HEK293 (cell line): ENCODE results near the gene B3GNT8.

Experiments used
- FEZF1 ChIP-seq: fragments of 450-650 bp; formaldehyde crosslinking; IDR thresholded peaks from 2 replicates; pipeline ENCODE4 v1.5.1; 2016; ENCODE audit warnings: missing biosample characterization, missing genetic modification characterization
- GLIS1 ChIP-seq: fragments of 450-650 bp; formaldehyde crosslinking; IDR thresholded peaks from 2 replicates; pipeline ENCODE4 v1.5.1; 2016; ENCODE audit warnings: missing biosample characterization, missing genetic modification characterization
- IKZF3 ChIP-seq: fragments of 450-650 bp; IDR thresholded peaks from 2 replicates; pipeline ENCODE4 v1.5.0; 2018; ENCODE audit warnings: missing biosample characterization, mild to moderate bottlenecking, missing genetic modification characterization, moderate library complexity
- PRDM1 ChIP-seq: fragments of 450-650 bp; formaldehyde crosslinking; IDR thresholded peaks from 2 replicates; pipeline ENCODE4; 2016; ENCODE audit warnings: missing biosample characterization, missing genetic modification characterization
- REPIN1 ChIP-seq: fragments of 450-650 bp; formaldehyde crosslinking; IDR thresholded peaks from 2 replicates; pipeline ENCODE4 v1.5.1; 2017; ENCODE audit warnings: missing biosample characterization, missing genetic modification characterization, low read depth
- SCRT2 ChIP-seq: fragments of 450-650 bp; formaldehyde crosslinking; IDR thresholded peaks from 2 replicates; pipeline ENCODE4 v1.5.1; 2016; ENCODE audit warnings: missing biosample characterization, missing genetic modification characterization
- SP2 ChIP-seq: fragments of 450-650 bp; formaldehyde crosslinking; IDR thresholded peaks from 2 replicates; pipeline ENCODE4 v1.5.1; 2016; ENCODE audit warnings: missing biosample characterization, missing genetic modification characterization
- SP3 ChIP-seq: fragments of 450-650 bp; formaldehyde crosslinking; IDR thresholded peaks from 2 replicates; pipeline ENCODE4 v1.5.1; 2016; ENCODE audit warnings: missing biosample characterization, missing genetic modification characterization
- WT1 ChIP-seq: fragments of 450-650 bp; formaldehyde crosslinking; IDR thresholded peaks from 2 replicates; pipeline ENCODE4 v1.5.1; 2016; ENCODE audit warnings: missing biosample characterization, missing genetic modification characterization
- ZBTB17 ChIP-seq: fragments of 450-650 bp; formaldehyde crosslinking; IDR thresholded peaks from 2 replicates; pipeline ENCODE4 v1.5.1; 2016; ENCODE audit warnings: missing biosample characterization, missing genetic modification characterization
- ZBTB21 ChIP-seq: fragments of 450-650 bp; formaldehyde crosslinking; IDR thresholded peaks from 2 replicates; pipeline ENCODE4 v1.5.1; 2017; ENCODE audit warnings: missing biosample characterization, missing genetic modification characterization
- ZIC2 ChIP-seq: fragments of 450-650 bp; formaldehyde crosslinking; IDR thresholded peaks from 2 replicates; pipeline ENCODE4 v1.5.1; 2016; ENCODE audit warnings: missing biosample characterization, missing genetic modification characterization
- ZNF138 ChIP-seq: fragments of 450-650 bp; formaldehyde crosslinking; IDR thresholded peaks from 2 replicates; pipeline ENCODE4 v1.5.1; 2016; ENCODE audit warnings: missing biosample characterization, missing genetic modification characterization, borderline replicate concordance
- ZNF155 ChIP-seq: fragments of 450-650 bp; formaldehyde crosslinking; IDR thresholded peaks from 2 replicates; pipeline ENCODE4 v1.5.1; 2016; ENCODE audit warnings: missing biosample characterization, missing genetic modification characterization
- ZNF157 ChIP-seq: fragments of 450-650 bp; formaldehyde crosslinking; IDR thresholded peaks from 2 replicates; pipeline ENCODE4 v1.5.1; 2016; ENCODE audit warnings: missing biosample characterization, missing genetic modification characterization
- ZNF221 ChIP-seq: fragments of 450-650 bp; formaldehyde crosslinking; IDR thresholded peaks from 2 replicates; pipeline ENCODE4 v1.5.1; 2017; ENCODE audit warnings: missing biosample characterization, missing genetic modification characterization, borderline replicate concordance
- ZNF23 ChIP-seq: fragments of 450-650 bp; formaldehyde crosslinking; IDR thresholded peaks from 2 replicates; pipeline ENCODE4 v1.5.1; 2016; ENCODE audit warnings: missing biosample characterization, missing genetic modification characterization, borderline replicate concordance
- ZNF239 ChIP-seq: fragments of 450-650 bp; formaldehyde crosslinking; IDR thresholded peaks from 2 replicates; pipeline ENCODE4 v1.5.1; 2016; ENCODE audit warnings: missing biosample characterization, missing genetic modification characterization
- ZNF24 ChIP-seq: fragments of 450-650 bp; formaldehyde crosslinking; IDR thresholded peaks from 2 replicates; pipeline ENCODE4 v1.5.1; 2016; ENCODE audit warnings: missing biosample characterization, missing genetic modification characterization
- ZNF248 ChIP-seq: fragments of 450-650 bp; formaldehyde crosslinking; IDR thresholded peaks from 2 replicates; pipeline ENCODE4 v1.5.1; 2017; ENCODE audit warnings: missing biosample characterization, missing genetic modification characterization
- ZNF391 ChIP-seq: fragments of 450-650 bp; formaldehyde crosslinking; IDR thresholded peaks from 2 replicates; pipeline ENCODE4 v1.5.1; 2016; ENCODE audit warnings: low read depth, missing biosample characterization, missing genetic modification characterization, borderline replicate concordance
- ZNF394 ChIP-seq: fragments of 450-650 bp; formaldehyde crosslinking; IDR thresholded peaks from 2 replicates; pipeline ENCODE4 v1.5.1; 2016; ENCODE audit warnings: missing biosample characterization, missing genetic modification characterization, mild to moderate bottlenecking, moderate library complexity, borderline replicate concordance
- ZNF624 ChIP-seq: fragments of 450-650 bp; formaldehyde crosslinking; IDR thresholded peaks from 2 replicates; pipeline ENCODE4 v1.5.1; 2017; ENCODE audit warnings: missing biosample characterization, missing genetic modification characterization
- ZNF658 ChIP-seq: fragments of 450-650 bp; formaldehyde crosslinking; IDR thresholded peaks from 2 replicates; pipeline ENCODE4; 2016; ENCODE audit warnings: missing biosample characterization, missing genetic modification characterization
- ZNF664 ChIP-seq: fragments of 450-650 bp; formaldehyde crosslinking; IDR thresholded peaks from 2 replicates; pipeline ENCODE4 v1.5.1; 2016; ENCODE audit warnings: missing biosample characterization, missing genetic modification characterization
- ZNF707 ChIP-seq: fragments of 450-650 bp; formaldehyde crosslinking; IDR thresholded peaks from 2 replicates; pipeline ENCODE4 v1.5.1; 2016; ENCODE audit warnings: missing biosample characterization, missing genetic modification characterization
- ZNF777 ChIP-seq: fragments of 450-650 bp; formaldehyde crosslinking; IDR thresholded peaks from 2 replicates; pipeline ENCODE4 v1.5.1; 2017; ENCODE audit warnings: missing biosample characterization, missing genetic modification characterization, borderline replicate concordance
- ZNF785 ChIP-seq: fragments of 450-650 bp; formaldehyde crosslinking; IDR thresholded peaks from 2 replicates; pipeline ENCODE4 v1.5.1; 2016; ENCODE audit warnings: missing biosample characterization, missing genetic modification characterization
- TF ChIP-seq, protein P1 (sequence below): fragments of 450-650 bp; formaldehyde crosslinking; IDR thresholded peaks from 2 replicates; pipeline ENCODE4 v1.5.1; 2016; ENCODE audit warnings: missing biosample characterization, missing genetic modification characterization
- TF ChIP-seq, protein P2 (sequence below): fragments of 450-650 bp; formaldehyde crosslinking; IDR thresholded peaks from 2 replicates; pipeline ENCODE4 v1.5.1; 2016; ENCODE audit warnings: missing biosample characterization, missing genetic modification characterization
- TF ChIP-seq, protein P3 (sequence below): fragments of 450-650 bp; formaldehyde crosslinking; IDR thresholded peaks from 2 replicates; pipeline ENCODE4; 2016; ENCODE audit warnings: missing biosample characterization, missing genetic modification characterization
- TF ChIP-seq, protein P4 (sequence below): fragments of 450-650 bp; formaldehyde crosslinking; IDR thresholded peaks from 2 replicates; pipeline ENCODE4 v1.5.1; 2016; ENCODE audit warnings: missing biosample characterization, missing genetic modification characterization, borderline replicate concordance
- TF ChIP-seq, protein P5 (sequence below): fragments of 450-650 bp; formaldehyde crosslinking; optimal IDR thresholded peaks from 2 replicates; pipeline ENCODE3; 2016; ENCODE audit warnings: missing biosample characterization, mild to moderate bottlenecking, missing genetic modification characterization

The B3GNT8 gene

DNA sequence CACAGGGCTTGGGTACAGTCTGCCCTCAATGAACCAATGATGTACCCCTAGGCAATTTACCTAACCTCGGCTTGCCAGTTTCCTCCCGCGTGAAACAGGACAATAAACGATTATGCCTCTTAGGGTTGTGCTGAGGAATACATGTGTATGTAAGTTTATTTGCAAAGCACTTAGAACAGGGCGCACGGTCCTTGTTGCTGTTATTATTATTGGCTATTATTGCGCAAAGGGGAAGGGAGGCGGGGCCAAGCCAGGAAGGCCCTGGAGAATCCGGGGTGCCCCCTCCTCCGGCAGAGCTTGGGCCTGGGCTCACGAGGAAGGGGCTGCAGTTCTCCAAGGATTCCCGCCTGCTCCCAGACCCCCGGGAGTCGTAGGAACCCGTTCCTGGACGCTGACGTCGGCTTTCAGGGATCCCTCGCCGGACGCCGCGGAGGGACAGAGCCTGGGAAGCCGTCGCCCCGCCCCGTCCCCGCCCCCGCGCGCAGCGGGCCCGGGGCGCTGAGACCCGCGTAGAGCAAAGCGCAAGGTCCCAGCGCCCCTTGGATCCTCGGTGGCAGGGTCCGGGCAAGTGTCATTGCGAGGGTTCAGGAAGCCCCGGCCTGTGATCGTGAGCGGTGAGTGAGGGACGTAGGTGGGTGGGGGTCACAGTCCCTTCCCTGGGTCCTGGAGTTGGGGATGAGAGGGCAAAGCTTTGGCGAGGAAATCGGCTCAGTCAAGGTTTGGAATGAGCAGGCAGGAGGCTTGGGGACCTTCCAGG, 50.8 kb downstream of the B3GNT8 start, which contains the start of gene TMEM91 (continued):
- TF ChIP-seq ZNF624 (tag by site-specific recombination) (no peak), ZNF23 (tag by site-specific recombination) (no peak), ZNF24 (peak; percentile 26; the same call in 1 of the 2 replicates), FEZF1 (tag by site-specific recombination) (peak; percentile 25; the same call in 1 of the 2 replicates), SP2 (peak; percentile 36; the same call in 1 of the 2 replicates), ZNF658 (no peak), REPIN1 (tag by site-specific recombination) (peak; percentile 98), SP3 (tag by site-specific recombination) (peak; percentile 57; the same call in 1 of the 2 replicates), ZNF777 (tag by site-specific recombination) (no peak), ZNF391 (tag by site-specific recombination) (no peak), GLIS1 (peak; percentile 42; the same call in 1 of the 2 replicates), ZNF785 (tag by site-specific recombination) (no peak), ZBTB21 (tag by site-specific recombination) (no peak), PRDM1 (tag by site-specific recombination) (no peak), ZNF248 (tag by site-specific recombination) (no peak), ZNF239 (tag by site-specific recombination) (no peak), ZNF155 (tag by site-specific recombination) (no peak), ZBTB17 (tag by site-specific recombination) (peak; percentile 62), ZNF664 (tag by site-specific recombination) (no peak), ZNF138 (tag by site-specific recombination) (no peak), SCRT2 (tag by site-specific recombination) (peak; percentile 45; the same call in 1 of the 2 replicates), ZNF394 (tag by site-specific recombination) (no peak), WT1 (tag by site-specific recombination) (0 out of 2 replicates have a peak, but pooled peaks have one; percentile 29), ZIC2 (peak; percentile 69), ZNF157 (no peak), ZNF221 (tag by site-specific recombination) (no peak), ZNF707 (tag by site-specific recombination) (no peak), IKZF3 (tag by site-specific recombination) (peak; percentile 80)
- TF ChIP-seq, protein P1, sequence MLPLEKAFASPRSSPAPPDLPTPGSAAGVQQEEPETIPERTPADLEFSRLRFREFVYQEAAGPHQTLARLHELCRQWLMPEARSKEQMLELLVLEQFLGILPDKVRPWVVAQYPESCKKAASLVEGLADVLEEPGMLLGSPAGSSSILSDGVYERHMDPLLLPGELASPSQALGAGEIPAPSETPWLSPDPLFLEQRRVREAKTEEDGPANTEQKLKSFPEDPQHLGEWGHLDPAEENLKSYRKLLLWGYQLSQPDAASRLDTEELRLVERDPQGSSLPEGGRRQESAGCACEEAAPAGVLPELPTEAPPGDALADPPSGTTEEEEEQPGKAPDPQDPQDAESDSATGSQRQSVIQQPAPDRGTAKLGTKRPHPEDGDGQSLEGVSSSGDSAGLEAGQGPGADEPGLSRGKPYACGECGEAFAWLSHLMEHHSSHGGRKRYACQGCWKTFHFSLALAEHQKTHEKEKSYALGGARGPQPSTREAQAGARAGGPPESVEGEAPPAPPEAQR, result no peak
- TF ChIP-seq, protein P2, sequence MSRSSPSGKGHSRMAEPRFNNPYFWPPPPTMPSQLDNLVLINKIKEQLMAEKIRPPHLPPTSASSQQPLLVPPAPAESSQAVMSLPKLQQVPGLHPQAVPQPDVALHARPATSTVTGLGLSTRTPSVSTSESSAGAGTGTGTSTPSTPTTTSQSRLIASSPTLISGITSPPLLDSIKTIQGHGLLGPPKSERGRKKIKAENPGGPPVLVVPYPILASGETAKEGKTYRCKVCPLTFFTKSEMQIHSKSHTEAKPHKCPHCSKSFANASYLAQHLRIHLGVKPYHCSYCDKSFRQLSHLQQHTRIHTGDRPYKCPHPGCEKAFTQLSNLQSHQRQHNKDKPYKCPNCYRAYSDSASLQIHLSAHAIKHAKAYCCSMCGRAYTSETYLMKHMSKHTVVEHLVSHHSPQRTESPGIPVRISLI, result no peak
- TF ChIP-seq, protein P3, sequence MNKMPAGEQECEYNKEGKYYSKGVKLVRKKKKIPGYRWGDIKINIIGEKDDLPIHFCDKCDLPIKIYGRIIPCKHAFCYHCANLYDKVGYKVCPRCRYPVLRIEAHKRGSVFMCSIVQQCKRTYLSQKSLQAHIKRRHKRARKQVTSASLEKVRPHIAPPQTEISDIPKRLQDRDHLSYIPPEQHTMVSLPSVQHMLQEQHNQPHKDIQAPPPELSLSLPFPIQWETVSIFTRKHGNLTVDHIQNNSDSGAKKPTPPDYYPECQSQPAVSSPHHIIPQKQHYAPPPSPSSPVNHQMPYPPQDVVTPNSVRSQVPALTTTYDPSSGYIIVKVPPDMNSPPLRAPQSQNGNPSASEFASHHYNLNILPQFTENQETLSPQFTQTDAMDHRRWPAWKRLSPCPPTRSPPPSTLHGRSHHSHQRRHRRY (tag by site-specific recombination), result 0 out of 2 replicates have a peak, but pooled peaks have one; percentile 57
- TF ChIP-seq, protein P4, sequence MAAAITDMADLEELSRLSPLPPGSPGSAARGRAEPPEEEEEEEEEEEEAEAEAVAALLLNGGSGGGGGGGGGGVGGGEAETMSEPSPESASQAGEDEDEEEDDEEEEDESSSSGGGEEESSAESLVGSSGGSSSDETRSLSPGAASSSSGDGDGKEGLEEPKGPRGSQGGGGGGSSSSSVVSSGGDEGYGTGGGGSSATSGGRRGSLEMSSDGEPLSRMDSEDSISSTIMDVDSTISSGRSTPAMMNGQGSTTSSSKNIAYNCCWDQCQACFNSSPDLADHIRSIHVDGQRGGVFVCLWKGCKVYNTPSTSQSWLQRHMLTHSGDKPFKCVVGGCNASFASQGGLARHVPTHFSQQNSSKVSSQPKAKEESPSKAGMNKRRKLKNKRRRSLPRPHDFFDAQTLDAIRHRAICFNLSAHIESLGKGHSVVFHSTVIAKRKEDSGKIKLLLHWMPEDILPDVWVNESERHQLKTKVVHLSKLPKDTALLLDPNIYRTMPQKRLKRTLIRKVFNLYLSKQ, result no peak
- TF ChIP-seq, protein P5, sequence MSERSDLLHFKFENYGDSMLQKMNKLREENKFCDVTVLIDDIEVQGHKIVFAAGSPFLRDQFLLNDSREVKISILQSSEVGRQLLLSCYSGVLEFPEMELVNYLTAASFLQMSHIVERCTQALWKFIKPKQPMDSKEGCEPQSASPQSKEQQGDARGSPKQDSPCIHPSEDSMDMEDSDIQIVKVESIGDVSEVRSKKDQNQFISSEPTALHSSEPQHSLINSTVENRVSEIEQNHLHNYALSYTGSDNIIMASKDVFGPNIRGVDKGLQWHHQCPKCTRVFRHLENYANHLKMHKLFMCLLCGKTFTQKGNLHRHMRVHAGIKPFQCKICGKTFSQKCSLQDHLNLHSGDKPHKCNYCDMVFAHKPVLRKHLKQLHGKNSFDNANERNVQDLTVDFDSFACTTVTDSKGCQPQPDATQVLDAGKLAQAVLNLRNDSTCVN (tag by site-specific recombination), result peak; percentile 35
